ENCODE results near the gene NEURL2. TPM values are rescaled to one million over a fixed set of nuclear protein-coding genes. Genes with fewer than 3 reads are reported as not detected.
"Not testable (repeated sequence)": the region's sequence is repeated elsewhere in the genome, so short reads cannot be mapped to it uniquely, and the experiment has no call there.

The NEURL2 gene, protein sequence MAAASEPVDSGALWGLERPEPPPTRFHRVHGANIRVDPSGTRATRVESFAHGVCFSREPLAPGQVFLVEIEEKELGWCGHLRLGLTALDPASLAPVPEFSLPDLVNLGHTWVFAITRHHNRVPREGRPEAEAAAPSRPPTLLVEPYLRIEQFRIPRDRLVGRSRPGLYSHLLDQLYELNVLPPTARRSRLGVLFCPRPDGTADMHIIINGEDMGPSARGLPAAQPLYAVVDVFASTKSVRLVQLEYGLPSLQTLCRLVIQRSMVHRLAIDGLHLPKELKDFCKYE
- total RNA-seq = 1 to 10 TPM; 2.5 to 3.1 TPM

DNA sequence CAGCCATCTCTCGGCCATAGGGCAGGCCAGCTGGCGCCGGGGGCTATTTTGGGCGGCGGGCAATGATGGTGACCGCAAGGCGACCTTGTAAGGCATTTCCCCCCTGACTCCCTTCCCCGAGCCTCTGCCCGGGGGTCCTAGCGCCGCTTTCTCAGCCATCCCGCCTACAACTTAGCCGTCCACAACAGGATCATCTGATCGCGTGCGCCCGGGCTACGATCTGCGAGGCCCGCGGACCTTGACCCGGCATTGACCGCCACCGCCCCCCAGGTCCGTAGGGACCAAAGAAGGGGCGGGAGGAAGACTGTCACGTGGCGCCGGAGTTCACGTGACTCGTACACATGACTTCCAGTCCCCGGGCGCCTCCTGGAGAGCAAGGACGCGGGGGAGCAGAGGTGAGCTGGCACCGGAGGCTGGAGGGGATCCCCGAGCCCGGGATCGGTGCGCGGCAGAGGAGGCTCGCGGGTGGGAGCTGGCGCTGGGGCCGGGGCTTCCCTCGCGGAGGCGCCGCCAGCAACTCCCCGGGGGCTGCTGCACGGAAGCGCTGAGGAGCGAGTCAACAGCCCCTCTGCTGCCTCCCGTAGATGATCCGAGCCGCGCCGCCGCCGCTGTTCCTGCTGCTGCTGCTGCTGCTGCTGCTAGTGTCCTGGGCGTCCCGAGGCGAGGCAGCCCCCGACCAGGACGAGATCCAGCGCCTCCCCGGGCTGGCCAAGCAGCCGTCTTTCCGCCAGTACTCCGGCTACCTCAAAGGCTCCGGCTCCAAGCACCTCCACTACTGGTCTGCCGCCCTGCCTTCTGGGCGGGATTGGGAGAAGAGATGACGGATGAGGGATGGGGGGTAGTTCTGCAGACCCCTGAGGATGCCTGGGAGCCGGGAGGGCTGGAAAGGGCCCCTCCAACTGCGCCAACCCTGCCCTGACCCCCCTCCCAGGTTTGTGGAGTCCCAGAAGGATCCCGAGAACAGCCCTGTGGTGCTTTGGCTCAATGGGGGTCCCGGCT lies at the start of gene NEURL2, which contains the start of gene CTSA:
NEURL2 (minus strand) TSS at position 224 of the 999 bp plus-strand sequence; CDS start at position 7, 217 bp downstream.
CTSA (plus strand) TSS at position 351 of the 999 bp plus-strand sequence; CDS start at position 585, 234 bp downstream.
- peak within 1 kb of the TSS; percentile 90 for H3K27ac Mint-ChIP-seq
- peaks cover 10% of the 10 kb centered on the region for H3K36me3 Mint-ChIP-seq
- no peaks in the 10 kb centered on the region for H3K27me3 Mint-ChIP-seq
- H3K4me1 Mint-ChIP-seq = peaks cover 38% of the 10 kb centered on the region
- H3K9me3 Mint-ChIP-seq = no peaks in the 10 kb centered on the region
- DNase-seq = peak; percentile 87
- peak within 1 kb of the TSS; percentile 88 for H3K4me3 Mint-ChIP-seq

DNA sequence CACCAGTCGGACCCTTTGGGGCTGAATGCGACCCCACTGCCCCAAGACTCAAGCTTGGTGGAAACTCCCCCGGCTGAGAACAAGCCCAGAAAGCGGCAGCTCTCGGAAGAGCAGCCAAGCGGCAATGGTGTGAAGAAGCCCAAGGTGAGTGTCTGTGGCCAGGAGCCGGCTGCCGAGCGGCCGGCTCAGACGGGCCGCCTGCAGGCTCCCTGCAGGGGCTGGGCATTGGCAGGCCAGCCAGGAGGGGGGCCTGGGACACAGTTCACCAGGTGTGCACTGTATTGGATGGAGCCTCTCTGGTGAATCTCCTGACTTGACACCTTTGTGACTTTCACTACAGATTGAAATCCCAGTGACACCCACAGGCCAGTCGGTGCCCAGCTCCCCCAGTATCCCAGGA lies 49.5 kb upstream of the NEURL2 start:
- Mint-ChIP-seq H3K27me3 (no peaks in the 10 kb centered on the region), H3K9me3 (no peaks in the 10 kb centered on the region), H3K4me3 (no peak overlapping the region), H3K36me3 (peaks cover 11% of the 10 kb centered on the region), H3K4me1 (peaks cover 21% of the 10 kb centered on the region), H3K27ac (no peak overlapping the region)
- DNase-seq = no peak

GRCh38 chr20:45940053-45940452 lies 49.0 kb upstream of the NEURL2 start:
- H3K27ac Mint-ChIP-seq = peak overlapping the region; percentile 46
- H3K9me3 Mint-ChIP-seq = no peaks in the 10 kb centered on the region
- no peaks in the 10 kb centered on the region for H3K27me3 Mint-ChIP-seq
- no peak for DNase-seq
- H3K4me3 Mint-ChIP-seq = no peak overlapping the region
- H3K36me3 Mint-ChIP-seq = peaks cover 13% of the 10 kb centered on the region
- H3K4me1 Mint-ChIP-seq = peaks cover 21% of the 10 kb centered on the region

DNA sequence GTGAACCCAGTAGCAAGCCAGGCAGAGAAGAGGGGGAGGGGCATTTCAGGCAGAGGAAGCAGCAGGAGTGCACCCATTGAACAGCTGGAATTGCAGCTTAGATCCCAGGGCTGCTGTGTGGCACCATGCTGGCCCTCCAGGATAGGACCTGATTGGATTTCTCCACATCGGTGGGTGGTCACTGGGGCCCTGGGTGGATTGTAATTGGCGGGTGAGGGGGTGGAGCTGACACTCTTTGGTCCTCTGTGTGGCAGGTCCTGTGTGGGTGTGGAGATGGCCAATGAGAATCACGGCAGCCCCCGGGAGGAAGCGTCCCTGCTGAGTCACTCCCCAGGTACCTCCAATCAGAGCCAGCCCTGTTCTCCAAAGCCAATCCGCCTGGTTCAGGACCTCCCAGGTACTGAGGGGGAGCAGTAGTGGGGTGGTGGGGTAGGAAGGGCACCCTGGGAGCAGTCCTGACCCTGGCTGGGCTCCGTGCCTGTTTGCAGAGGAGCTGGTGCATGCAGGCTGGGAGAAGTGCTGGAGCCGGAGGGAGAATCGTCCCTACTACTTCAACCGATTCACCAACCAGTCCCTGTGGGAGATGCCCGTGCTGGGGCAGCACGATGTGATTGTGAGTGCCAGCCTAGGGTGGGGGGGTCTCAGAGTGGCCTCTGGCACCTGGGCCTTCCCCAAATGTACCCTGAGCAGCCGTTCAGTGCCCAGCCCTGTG lies 47.9 kb upstream of the NEURL2 start:
- Mint-ChIP-seq H3K4me3 (no peak overlapping the region), H3K4me1 (peaks cover 18% of the 10 kb centered on the region), H3K27me3 (no peaks in the 10 kb centered on the region), H3K36me3 (peaks cover 15% of the 10 kb centered on the region), H3K9me3 (no peaks in the 10 kb centered on the region), H3K27ac (peak overlapping the region; percentile 74)
- DNase-seq = no peak

GRCh38 chr20:45937765-45938164 lies 46.8 kb upstream of the NEURL2 start:
- peaks cover 23% of the 10 kb centered on the region for H3K4me1 Mint-ChIP-seq
- peaks cover 15% of the 10 kb centered on the region for H3K36me3 Mint-ChIP-seq
- H3K9me3 Mint-ChIP-seq = no peaks in the 10 kb centered on the region
- H3K27ac Mint-ChIP-seq = peak overlapping the region; percentile 74
- no peaks in the 10 kb centered on the region for H3K27me3 Mint-ChIP-seq
- DNase-seq = no peak
- no peak overlapping the region for H3K4me3 Mint-ChIP-seq

DNA sequence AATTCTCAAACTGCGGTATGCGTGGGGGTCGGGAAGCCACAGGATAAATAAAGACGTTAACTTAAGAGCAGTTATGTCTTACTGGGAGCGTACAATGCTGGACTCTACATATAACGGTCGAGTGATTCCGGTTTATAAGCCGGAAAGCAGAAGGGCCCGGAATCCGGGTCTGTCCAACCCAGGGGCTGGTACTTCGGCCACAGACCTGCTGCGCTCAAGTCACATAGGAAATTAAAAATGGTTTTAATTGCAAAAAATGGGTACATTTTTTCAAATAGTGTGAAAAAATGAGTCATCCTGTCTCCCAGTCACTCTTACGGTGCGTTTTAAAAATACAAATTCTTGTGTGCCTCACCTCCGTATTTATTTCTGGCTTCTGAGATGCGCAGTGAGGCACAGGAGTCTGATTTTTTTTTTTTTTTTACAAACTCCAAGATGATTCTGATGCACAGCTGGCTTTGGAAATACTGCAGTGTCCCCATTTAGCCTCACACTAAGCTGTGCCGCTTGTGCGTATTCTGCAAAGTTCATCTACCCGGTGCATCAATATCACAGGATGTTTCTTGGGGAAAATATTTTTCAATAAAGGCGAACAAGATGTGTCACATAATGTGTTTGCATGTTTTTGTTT lies 44.5 kb upstream of the NEURL2 start:
- no peaks in the 10 kb centered on the region for H3K9me3 Mint-ChIP-seq
- no peaks in the 10 kb centered on the region for H3K27me3 Mint-ChIP-seq
- peak overlapping the region; percentile 89 for H3K4me3 Mint-ChIP-seq
- peaks cover 23% of the 10 kb centered on the region for H3K4me1 Mint-ChIP-seq
- DNase-seq = no peak
- H3K27ac Mint-ChIP-seq = peak overlapping the region; percentile 91
- H3K36me3 Mint-ChIP-seq = peaks cover 15% of the 10 kb centered on the region

DNA sequence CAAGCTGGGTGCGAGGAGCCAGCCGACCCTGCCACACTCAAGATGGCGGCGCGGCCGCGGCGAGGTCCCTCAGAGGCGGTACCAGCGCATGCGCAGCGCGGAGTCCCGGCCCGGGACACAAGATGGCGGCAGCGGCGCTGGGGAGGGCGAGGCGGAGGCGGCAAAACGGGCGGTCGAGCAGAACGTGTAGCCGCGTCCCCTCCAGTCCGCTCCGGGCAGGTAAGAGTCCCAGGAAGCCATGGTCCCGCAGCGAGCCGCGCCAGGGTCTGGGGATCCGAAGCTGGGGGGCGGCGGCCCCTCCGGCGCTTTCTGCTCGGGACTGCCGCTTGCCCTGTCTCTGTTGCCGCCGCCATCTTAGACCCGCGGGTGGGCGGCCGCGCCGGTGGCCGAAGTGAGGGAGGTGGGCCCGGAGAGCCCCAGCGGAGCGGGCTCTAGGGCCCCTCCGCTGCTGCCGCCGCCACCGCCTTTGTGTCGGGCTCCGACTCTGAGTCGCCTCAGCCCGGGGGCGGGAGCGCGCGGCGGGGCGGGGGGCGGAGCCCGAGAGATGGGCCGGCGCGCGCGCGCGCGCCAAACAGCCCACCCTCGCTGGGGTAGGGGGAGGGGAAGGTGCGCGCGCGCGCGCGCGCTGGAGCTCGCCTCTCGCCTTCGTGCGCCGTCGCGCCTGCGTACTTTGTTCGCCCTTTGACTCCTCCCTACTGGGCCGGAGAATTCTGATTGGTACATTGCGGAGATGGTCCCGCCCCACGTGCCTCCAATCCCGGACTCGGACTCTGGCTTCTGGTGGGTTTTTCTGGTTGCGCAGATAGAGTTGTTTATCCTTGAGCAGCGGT lies 43.8 kb upstream of the NEURL2 start, which contains the start of gene PCIF1:
PCIF1 (plus strand) TSS at position 98 of the 830 bp plus-strand sequence. CDS start 4,317 bp downstream, outside the sequence.
- Mint-ChIP-seq H3K9me3 (no peaks in the 10 kb centered on the region), H3K4me3 (peak within 1 kb of the TSS; percentile 96), H3K36me3 (peaks cover 15% of the 10 kb centered on the region), H3K27me3 (no peaks in the 10 kb centered on the region), H3K4me1 (peaks cover 23% of the 10 kb centered on the region), H3K27ac (peak within 1 kb of the TSS; percentile 99)
- DNase-seq = peak; percentile 97

GRCh38 chr20:45934046-45934585 lies 43.1 kb upstream of the NEURL2 start:
- peak overlapping the region; percentile 99 for H3K27ac Mint-ChIP-seq
- H3K36me3 Mint-ChIP-seq = peaks cover 12% of the 10 kb centered on the region
- H3K9me3 Mint-ChIP-seq = no peaks in the 10 kb centered on the region
- H3K4me3 Mint-ChIP-seq = peak overlapping the region; percentile 96
- peaks cover 23% of the 10 kb centered on the region for H3K4me1 Mint-ChIP-seq
- DNase-seq = no peak
- no peaks in the 10 kb centered on the region for H3K27me3 Mint-ChIP-seq

GRCh38 chr20:45933266-45934045 lies 42.4 kb upstream of the NEURL2 start:
- Mint-ChIP-seq H3K9me3 (no peaks in the 10 kb centered on the region), H3K27me3 (no peaks in the 10 kb centered on the region), H3K36me3 (peaks cover 10% of the 10 kb centered on the region), H3K27ac (peak overlapping the region; percentile 99), H3K4me1 (peaks cover 21% of the 10 kb centered on the region), H3K4me3 (peak overlapping the region; percentile 96)
- peak; percentile 65 for DNase-seq

GRCh38 chr20:45931680-45932079 lies 40.7 kb upstream of the NEURL2 start:
- H3K27me3 Mint-ChIP-seq = not testable (repeated sequence)

DNA sequence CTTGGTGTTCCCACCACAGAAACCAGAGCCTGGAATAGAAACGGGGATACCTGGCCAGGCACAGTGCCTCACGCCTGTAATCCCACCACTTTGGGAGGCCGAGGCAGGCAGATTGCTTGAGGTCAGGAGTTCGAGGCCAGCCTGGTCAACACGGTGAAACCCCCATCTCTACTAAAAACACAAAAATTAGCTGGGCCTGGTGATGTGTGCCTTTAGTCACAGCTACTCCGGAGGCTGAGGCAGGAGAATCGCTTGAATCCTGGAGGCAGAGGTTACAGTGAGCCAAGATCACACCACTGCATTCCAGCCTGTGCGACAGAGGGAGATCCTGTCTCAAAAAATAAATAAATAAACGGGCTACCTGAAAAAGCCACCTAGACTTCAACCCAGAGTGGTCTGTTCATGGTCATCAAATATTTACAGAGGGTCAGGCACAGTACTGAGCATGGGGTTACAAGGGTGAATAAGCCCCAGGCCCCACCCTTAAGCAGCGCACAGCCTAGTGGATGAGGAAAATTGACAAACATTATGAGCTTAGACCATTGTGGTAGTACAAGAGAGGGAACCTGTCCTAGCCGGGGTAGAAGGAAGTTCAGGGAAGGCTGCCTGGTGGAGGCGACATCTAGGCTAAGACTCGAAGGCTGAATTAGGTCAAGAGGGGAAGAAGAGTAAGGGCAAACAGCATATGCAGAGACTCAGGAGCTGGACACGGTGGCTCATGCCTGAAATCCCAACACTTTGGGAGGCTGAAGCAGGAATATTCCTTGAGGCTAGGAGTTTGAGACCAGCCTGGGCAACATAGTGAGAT lies 36.3 kb upstream of the NEURL2 start:
- H3K27me3 Mint-ChIP-seq = no peaks in the 10 kb centered on the region
- no peak overlapping the region for H3K27ac Mint-ChIP-seq
- H3K36me3 Mint-ChIP-seq = no peaks in the 10 kb centered on the region
- H3K9me3 Mint-ChIP-seq = no peaks in the 10 kb centered on the region
- no peaks in the 10 kb centered on the region for H3K4me1 Mint-ChIP-seq
- no peak overlapping the region for H3K4me3 Mint-ChIP-seq
- no peak for DNase-seq

More at GRCh38 chr20:45931680-45932079, 40.7 kb upstream of the NEURL2 start:
- H3K4me1 Mint-ChIP-seq, H3K9me3 Mint-ChIP-seq, H3K36me3 Mint-ChIP-seq, H3K4me3 Mint-ChIP-seq, DNase-seq, H3K27ac Mint-ChIP-seq: not testable (repeated sequence)

GRCh38 chr20:45926731-45927070 lies 35.7 kb upstream of the NEURL2 start:
- H3K9me3 Mint-ChIP-seq = no peaks in the 10 kb centered on the region
- H3K27ac Mint-ChIP-seq = no peak overlapping the region
- no peaks in the 10 kb centered on the region for H3K27me3 Mint-ChIP-seq
- H3K36me3 Mint-ChIP-seq = no peaks in the 10 kb centered on the region
- no peak overlapping the region for H3K4me3 Mint-ChIP-seq
- no peak for DNase-seq
- no peaks in the 10 kb centered on the region for H3K4me1 Mint-ChIP-seq
